K562 (cell line): ENCODE results near the gene MYL11. TPM values are rescaled to one million over a fixed set of nuclear protein-coding genes. Genes with fewer than 3 reads are reported as not detected.

Experiments used
- ATF1 ChIP-seq, 2 experiments: fragments of 450-650 bp in 1 of 2; IDR thresholded peaks; 2 replicates each; pipeline ENCODE4 v1.6.1; 2016; ENCODE audit warnings: missing compliant biosample characterization in 1 of 2, missing genetic modification characterization in 1 of 2
- EP300 ChIP-seq: IDR thresholded peaks from 2 replicates; pipeline ENCODE4 v1.6.1; 2012; ENCODE audit warnings: low read length, improper control_type of control experiment
- KDM4B ChIP-seq, 2 experiments: fragments of 450-650 bp in 1 of 2; sonication (generic) in 1 of 2; IDR thresholded peaks; 2 replicates each; pipeline ENCODE4 v1.6.1; 2016 to 2017; ENCODE audit warnings: borderline replicate concordance in 2 of 2, antibody characterized with exemption in 1 of 2, low read depth in 1 of 2, mild to moderate bottlenecking in 1 of 2
- MAFG ChIP-seq: fragments of 450-650 bp; conservative IDR thresholded peaks from 2 replicates; pipeline ENCODE4 v1.6.1; 2016; ENCODE audit warnings: missing genetic modification characterization, missing compliant biosample characterization
- MAZ ChIP-seq, 2 experiments: fragments of 450-650 bp in 1 of 2; sonication (generic) in 1 of 2; formaldehyde crosslinking; IDR thresholded peaks in 1 of 2; conservative IDR thresholded peaks in 1 of 2; 2 replicates each; pipeline versions ENCODE4 v1.4.0 to v1.5.0; 2020; ENCODE audit warnings: mild to moderate bottlenecking in 1 of 2, missing genetic modification reagents in 1 of 2
- MTA1 ChIP-seq: fragments of 450-650 bp; IDR thresholded peaks from 2 replicates; pipeline ENCODE4 v1.6.1; 2017; ENCODE audit warnings: borderline replicate concordance
- MYC ChIP-seq, 2 experiments: fragments of 250-450 bp in 1 of 2; sonication (Bioruptor Pico) in 1 of 2; IDR thresholded peaks; 2 replicates each; pipeline versions ENCODE4 v1.5.1 to v1.6.1; 2012 to 2021; ENCODE audit warnings: low read depth in 2 of 2, borderline replicate concordance in 1 of 2, improper control_type of control experiment in 1 of 2, low read length in 1 of 2, mild to moderate bottlenecking in 1 of 2, moderate library complexity in 1 of 2
- PHF8 ChIP-seq: fragments of 200-600 bp; sonication (generic); IDR thresholded peaks from 2 replicates; pipeline ENCODE4 v1.6.1; 2012; ENCODE audit warnings: mixed run types, mild to moderate bottlenecking, inconsistent platforms, low read length, moderate library complexity, borderline replicate concordance
- PHTF2 ChIP-seq: fragments of 250-450 bp; sonication (Bioruptor Pico); IDR thresholded peaks from 2 replicates; pipeline ENCODE4 v1.5.0; 2021; ENCODE audit warnings: mild to moderate bottlenecking
- POU5F1 ChIP-seq: fragments of 150-350 bp; IDR thresholded peaks from 2 replicates; pipeline ENCODE4 v1.6.1; 2014; ENCODE audit warnings: borderline replicate concordance, low read length, low read depth, mild to moderate bottlenecking; ENCODE audit not compliant: partially characterized antibody
- RB1 ChIP-seq: fragments of 450-650 bp; IDR thresholded peaks from 2 replicates; pipeline ENCODE4 v1.6.1; 2017; ENCODE audit warnings: low read depth, mild to moderate bottlenecking
- RBM25 ChIP-seq: fragments of 200-400 bp; formaldehyde crosslinking; IDR thresholded peaks from 2 replicates; pipeline ENCODE4 v1.6.1; 2018; ENCODE audit warnings: low read length, low read depth, moderate library complexity; ENCODE audit not compliant: severe bottlenecking
- TEAD2 ChIP-seq: fragments of 450-650 bp; IDR thresholded peaks from 2 replicates; pipeline ENCODE4 v1.6.1; 2016; ENCODE audit warnings: missing genetic modification characterization, control low read depth, missing compliant biosample characterization
- ZBTB7A ChIP-seq: IDR thresholded peaks from 2 replicates; pipeline ENCODE4 v1.6.1; 2011; ENCODE audit warnings: low read depth, mild to moderate bottlenecking, low read length, moderate library complexity, borderline replicate concordance; ENCODE audit not compliant: control insufficient read depth
- ZEB2 ChIP-seq: fragments of 450-650 bp; IDR thresholded peaks from 2 replicates; pipeline ENCODE4 v1.6.1; 2016
- ZNF134 ChIP-seq: fragments of 250-450 bp; sonication (Bioruptor Pico); conservative IDR thresholded peaks from 2 replicates; pipeline ENCODE4 v1.4.0; 2020
- ZNF175 ChIP-seq: fragments of 200-800 bp; sonication (Bioruptor generic); IDR thresholded peaks from 2 replicates; pipeline ENCODE4 v1.6.1; 2016; ENCODE audit warnings: low read depth, mild to moderate bottlenecking, missing genetic modification characterization, missing compliant biosample characterization
- ZNF77 ChIP-seq: fragments of 250-450 bp; sonication (Bioruptor Pico); IDR thresholded peaks from 2 replicates; pipeline ENCODE4 v1.5.0; 2020
- polyA plus RNA-seq, 8 experiments: library from polyadenylated mRNA; depleted of rRNA in 4 of 8; stranded (reverse) in 5 of 8; unstranded in 3 of 8; fragments of >200 nt; fragmentation: Nextera tagmentation in 2 of 8; fragmentation: Illumina TruSeq in 1 of 8; extraction: Ambion mirVana in 2 of 8; extraction: Trizol in 1 of 8; gene quantifications; 2 replicates each; pipeline versions ENCODE4 v1.2.1 to v1.2.3, GENCODE V29; 2011 to 2014; ENCODE audit warnings: inconsistent platforms in 1 of 8, missing spikeins in 1 of 8
- total RNA-seq, 7 experiments: library from RNA; depleted of rRNA in 6 of 7; stranded (reverse); fragments of >200 nt in 6 of 7; fragmentation: Illumina TruSeq in 2 of 7; extraction: Trizol in 2 of 7; gene quantifications; 2 replicates each; pipeline versions ENCODE4 v1.2.1 to v1.2.3, GENCODE V29; 2011 to 2021; ENCODE audit warnings: low replicate concordance in 1 of 7
- TF ChIP-seq, protein P1 (sequence below): fragments of 450-650 bp; IDR thresholded peaks from 2 replicates; pipeline ENCODE4 v1.7.0; 2016; ENCODE audit warnings: borderline replicate concordance
- TF ChIP-seq, protein P2 (sequence below): sonication (generic); formaldehyde crosslinking; IDR thresholded peaks from 2 replicates; pipeline ENCODE4 v1.8.1; 2023; ENCODE audit warnings: mild to moderate bottlenecking, missing genetic modification reagents
- TF ChIP-seq, protein P3 (sequence below): fragments of 250-450 bp; sonication (Bioruptor Pico); IDR thresholded peaks from 2 replicates; pipeline ENCODE4 v1.8.0; 2022; ENCODE audit warnings: inconsistent platforms, mild to moderate bottlenecking, moderate library complexity, borderline replicate concordance

MYL11 gene
- total and polyA plus RNA-seq, 9 of the 15 experiments (the other 6 are each of a cell fraction or from before 2014, with no cell fraction given) = 0.31 to 1.5 (median 0.73) TPM; not detected in 4

DNA sequence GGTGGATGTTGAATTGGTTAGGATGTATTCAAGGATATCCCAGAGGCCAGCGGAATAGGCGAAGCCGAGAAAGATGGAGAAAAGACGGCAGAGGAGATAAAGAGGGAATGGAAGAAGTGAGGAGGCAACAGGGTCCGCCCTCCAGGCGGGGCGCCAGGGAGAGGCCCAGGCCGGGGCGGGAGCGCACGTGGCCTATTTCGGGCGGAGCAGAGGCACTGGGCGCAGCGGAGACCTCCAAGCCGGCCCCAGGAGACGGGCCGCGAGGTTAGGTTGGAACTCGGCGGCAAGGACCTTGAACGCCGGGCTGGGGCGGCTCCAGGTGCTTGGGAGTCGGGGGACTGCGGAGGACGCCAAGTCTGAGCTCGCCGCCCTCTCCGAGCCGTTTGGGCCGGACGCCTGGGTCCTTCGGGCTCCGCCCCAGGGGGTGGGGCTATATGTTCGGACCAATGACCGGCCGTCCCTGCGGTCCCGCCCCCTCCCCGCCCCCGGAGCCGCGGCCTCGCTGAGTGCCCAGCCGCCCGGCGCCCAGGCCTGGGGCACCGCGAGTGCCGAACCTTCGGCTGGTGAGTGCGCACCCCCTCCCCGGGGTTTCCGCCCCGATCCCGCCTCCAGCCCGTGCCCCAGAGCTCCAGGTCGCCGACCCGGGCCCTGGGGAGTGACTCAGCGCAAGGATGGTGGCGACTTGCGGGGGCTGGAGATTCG lies 32.7 kb downstream of the MYL11 start, which contains the start of gene ZNF771 (continued):
- no peak for TF ChIP-seq KDM4B (IDR thresholded peaks at IDR 0.05; ENCODE audit: borderline replicate concordance in 2 of 2, low read depth in 1 of 2)
- TF ChIP-seq ZNF175 (CRISPR knock-in tag) = no peak
- TF ChIP-seq MAZ (CRISPR knock-in tag; conservative IDR thresholded peaks at IDR 0.05 in 1 of 2, IDR thresholded peaks at IDR 0.05 in 1 of 2) = peak; percentile 72 to 84; a peak in 3 of 4 replicates
- TF ChIP-seq ATF1 (CRISPR knock-in tag; IDR thresholded peaks at IDR 0.05) = 0 out of 2 replicates have a peak, but pooled peaks have one; percentile 24
- TF ChIP-seq ATF1 (tag; IDR thresholded peaks at IDR 0.05) = peak; percentile 61
- peak; percentile 34 for TF ChIP-seq RBM25
- TF ChIP-seq, protein P1, sequence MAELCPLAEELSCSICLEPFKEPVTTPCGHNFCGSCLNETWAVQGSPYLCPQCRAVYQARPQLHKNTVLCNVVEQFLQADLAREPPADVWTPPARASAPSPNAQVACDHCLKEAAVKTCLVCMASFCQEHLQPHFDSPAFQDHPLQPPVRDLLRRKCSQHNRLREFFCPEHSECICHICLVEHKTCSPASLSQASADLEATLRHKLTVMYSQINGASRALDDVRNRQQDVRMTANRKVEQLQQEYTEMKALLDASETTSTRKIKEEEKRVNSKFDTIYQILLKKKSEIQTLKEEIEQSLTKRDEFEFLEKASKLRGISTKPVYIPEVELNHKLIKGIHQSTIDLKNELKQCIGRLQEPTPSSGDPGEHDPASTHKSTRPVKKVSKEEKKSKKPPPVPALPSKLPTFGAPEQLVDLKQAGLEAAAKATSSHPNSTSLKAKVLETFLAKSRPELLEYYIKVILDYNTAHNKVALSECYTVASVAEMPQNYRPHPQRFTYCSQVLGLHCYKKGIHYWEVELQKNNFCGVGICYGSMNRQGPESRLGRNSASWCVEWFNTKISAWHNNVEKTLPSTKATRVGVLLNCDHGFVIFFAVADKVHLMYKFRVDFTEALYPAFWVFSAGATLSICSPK = no peak
- peak; percentile 53; the same call in 1 of the 2 replicates for TF ChIP-seq ZEB2
- no peak for TF ChIP-seq TEAD2 (tag)
- no peak for TF ChIP-seq ZNF134 (CRISPR knock-in tag)
- TF ChIP-seq POU5F1 = no peak
- peak; percentile 61 for TF ChIP-seq RB1
- TF ChIP-seq MYC (IDR thresholded peaks at IDR 0.05; ENCODE audit: low read depth, low read length) = peak; percentile 97
- TF ChIP-seq MYC (CRISPR knock-in tag; IDR thresholded peaks at IDR 0.05; ENCODE audit: borderline replicate concordance, low read depth) = peak; percentile 97
- TF ChIP-seq MAFG (tag) = peak; percentile 41; the same call in 1 of the 2 replicates
- TF ChIP-seq, protein P2, sequence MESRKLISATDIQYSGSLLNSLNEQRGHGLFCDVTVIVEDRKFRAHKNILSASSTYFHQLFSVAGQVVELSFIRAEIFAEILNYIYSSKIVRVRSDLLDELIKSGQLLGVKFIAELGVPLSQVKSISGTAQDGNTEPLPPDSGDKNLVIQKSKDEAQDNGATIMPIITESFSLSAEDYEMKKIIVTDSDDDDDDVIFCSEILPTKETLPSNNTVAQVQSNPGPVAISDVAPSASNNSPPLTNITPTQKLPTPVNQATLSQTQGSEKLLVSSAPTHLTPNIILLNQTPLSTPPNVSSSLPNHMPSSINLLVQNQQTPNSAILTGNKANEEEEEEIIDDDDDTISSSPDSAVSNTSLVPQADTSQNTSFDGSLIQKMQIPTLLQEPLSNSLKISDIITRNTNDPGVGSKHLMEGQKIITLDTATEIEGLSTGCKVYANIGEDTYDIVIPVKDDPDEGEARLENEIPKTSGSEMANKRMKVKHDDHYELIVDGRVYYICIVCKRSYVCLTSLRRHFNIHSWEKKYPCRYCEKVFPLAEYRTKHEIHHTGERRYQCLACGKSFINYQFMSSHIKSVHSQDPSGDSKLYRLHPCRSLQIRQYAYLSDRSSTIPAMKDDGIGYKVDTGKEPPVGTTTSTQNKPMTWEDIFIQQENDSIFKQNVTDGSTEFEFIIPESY (CRISPR knock-in tag) = no peak; the same call in 1 of the 2 replicates
- TF ChIP-seq PHTF2 (CRISPR knock-in tag) = no peak
- TF ChIP-seq EP300 = no peak
- TF ChIP-seq ZBTB7A = peak; percentile 59; the same call in 1 of the 2 replicates
- TF ChIP-seq, protein P3, sequence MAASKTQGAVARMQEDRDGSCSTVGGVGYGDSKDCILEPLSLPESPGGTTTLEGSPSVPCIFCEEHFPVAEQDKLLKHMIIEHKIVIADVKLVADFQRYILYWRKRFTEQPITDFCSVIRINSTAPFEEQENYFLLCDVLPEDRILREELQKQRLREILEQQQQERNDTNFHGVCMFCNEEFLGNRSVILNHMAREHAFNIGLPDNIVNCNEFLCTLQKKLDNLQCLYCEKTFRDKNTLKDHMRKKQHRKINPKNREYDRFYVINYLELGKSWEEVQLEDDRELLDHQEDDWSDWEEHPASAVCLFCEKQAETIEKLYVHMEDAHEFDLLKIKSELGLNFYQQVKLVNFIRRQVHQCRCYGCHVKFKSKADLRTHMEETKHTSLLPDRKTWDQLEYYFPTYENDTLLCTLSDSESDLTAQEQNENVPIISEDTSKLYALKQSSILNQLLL (CRISPR knock-in tag) = no peak
- peak; percentile 85; the same call in 1 of the 2 replicates for TF ChIP-seq PHF8
- 0 out of 2 replicates have a peak, but pooled peaks have one; percentile 36 for TF ChIP-seq MTA1
- no peak for TF ChIP-seq ZNF77
